Measurements from ENCODE around the gene CAPN8.

DNA sequence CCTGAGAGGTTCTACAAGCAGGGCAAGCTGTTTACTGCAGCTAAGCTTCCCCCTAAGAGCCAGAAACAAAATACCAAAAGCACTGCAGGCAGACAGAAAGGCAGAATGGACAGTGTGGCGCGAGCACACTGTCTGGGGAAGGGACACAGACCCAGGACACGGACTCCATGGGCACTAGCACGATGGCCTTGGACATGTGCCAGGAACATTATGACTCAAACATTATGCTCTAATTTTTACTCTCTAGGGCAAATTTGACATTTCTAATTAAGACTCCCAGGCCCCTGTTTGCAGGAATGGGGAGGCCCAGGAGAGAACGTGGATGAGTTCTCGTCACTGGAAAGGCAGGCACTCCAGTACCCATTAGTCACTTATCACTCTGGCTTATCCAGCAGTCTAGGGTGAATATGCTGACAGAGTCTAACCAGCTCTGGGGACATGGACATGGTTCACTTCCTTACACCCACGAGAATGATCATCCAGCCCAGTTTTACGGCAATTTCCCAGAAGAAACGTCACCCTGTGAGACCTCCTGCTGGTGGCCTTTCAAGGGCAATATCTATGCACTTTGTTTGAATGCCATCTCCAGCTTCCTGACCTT is 45.1 kb downstream of the CAPN8 start:
- TF ChIP-seq YY1 (IDR thresholded peaks at IDR 0.05; ENCODE audit: insufficient read depth, insufficient read length) (no peak), ZNF274 (IDR thresholded peaks at IDR 0.05; ENCODE audit: low read depth, low read length) (no peak)

All from NT2/D1 (cell line).